Omental fat pad (tissue), 4 donors: Measurements from ENCODE around the gene ULK1. TPM values are rescaled to one million over a fixed set of nuclear protein-coding genes. Genes with fewer than 3 reads are reported as not detected.

Experiments used
- ATAC-seq: fragments of 150-250 bp; one replicate; pipeline ENCODE4 v1.9.1; 2016; ENCODE audit warnings: mild to moderate bottlenecking, moderate library complexity; ENCODE audit not compliant: low FRiP score
- DNase-seq: peaks from one replicate; pipeline ENCODE4 v3.0.0-alpha.2; 2019; ENCODE audit warnings: low spot score
- total RNA-seq, 4 donors: library from RNA; depleted of rRNA; stranded (reverse); fragments of >200 nt; gene quantifications; one replicate each; pipeline ENCODE4 v1.1.0, GENCODE V29; 2016
- TF ChIP-seq, protein P1 (sequence below), 3 donors: fragments of 450-650 bp; IDR thresholded peaks; one replicate each; pipeline ENCODE4 v1.5.1; 2016 to 2017; ENCODE audit warnings: antibody characterized with exemption in 3 of 3, mild to moderate bottlenecking in 3 of 3, moderate library complexity in 2 of 3

Gene ULK1
- total RNA-seq, 4 donors from 2014 or later, result 7.7 to 24.4 (median 9.4) TPM

- DNase-seq (no peak), ATAC-seq (no peak)
- TF ChIP-seq, protein P1, sequence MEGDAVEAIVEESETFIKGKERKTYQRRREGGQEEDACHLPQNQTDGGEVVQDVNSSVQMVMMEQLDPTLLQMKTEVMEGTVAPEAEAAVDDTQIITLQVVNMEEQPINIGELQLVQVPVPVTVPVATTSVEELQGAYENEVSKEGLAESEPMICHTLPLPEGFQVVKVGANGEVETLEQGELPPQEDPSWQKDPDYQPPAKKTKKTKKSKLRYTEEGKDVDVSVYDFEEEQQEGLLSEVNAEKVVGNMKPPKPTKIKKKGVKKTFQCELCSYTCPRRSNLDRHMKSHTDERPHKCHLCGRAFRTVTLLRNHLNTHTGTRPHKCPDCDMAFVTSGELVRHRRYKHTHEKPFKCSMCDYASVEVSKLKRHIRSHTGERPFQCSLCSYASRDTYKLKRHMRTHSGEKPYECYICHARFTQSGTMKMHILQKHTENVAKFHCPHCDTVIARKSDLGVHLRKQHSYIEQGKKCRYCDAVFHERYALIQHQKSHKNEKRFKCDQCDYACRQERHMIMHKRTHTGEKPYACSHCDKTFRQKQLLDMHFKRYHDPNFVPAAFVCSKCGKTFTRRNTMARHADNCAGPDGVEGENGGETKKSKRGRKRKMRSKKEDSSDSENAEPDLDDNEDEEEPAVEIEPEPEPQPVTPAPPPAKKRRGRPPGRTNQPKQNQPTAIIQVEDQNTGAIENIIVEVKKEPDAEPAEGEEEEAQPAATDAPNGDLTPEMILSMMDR (IDR thresholded peaks at IDR 0.05), result no peak
Measured at GRCh38 chr12:131894981-131895639, 688 bp downstream of the ULK1 start.

GRCh38 chr12:131895640-131896079 lies 1.2 kb downstream of the ULK1 start:
- ATAC-seq, result no peak
- TF ChIP-seq, protein P1 (IDR thresholded peaks at IDR 0.05), result no peak
- no peak for DNase-seq

- DNase-seq, result peak; percentile 64
- ATAC-seq, result peak; percentile 87
- TF ChIP-seq, protein P1 (IDR thresholded peaks at IDR 0.05), result no peak
Measured at GRCh38 chr12:131896080-131896810, 1.8 kb downstream of the ULK1 start.

- peak; percentile 51 for DNase-seq
- TF ChIP-seq, protein P1 (IDR thresholded peaks at IDR 0.05), result no peak
Measured at GRCh38 chr12:131896811-131897270, 2.4 kb downstream of the ULK1 start.

GRCh38 chr12:131897276-131897675 lies 2.9 kb downstream of the ULK1 start:
- no peak for ATAC-seq
- DNase-seq, result no peak
- TF ChIP-seq, protein P1 (IDR thresholded peaks at IDR 0.05), result no peak

More at GRCh38 chr12:131896811-131897270, 2.4 kb downstream of the ULK1 start:
- no peak for ATAC-seq

DNA sequence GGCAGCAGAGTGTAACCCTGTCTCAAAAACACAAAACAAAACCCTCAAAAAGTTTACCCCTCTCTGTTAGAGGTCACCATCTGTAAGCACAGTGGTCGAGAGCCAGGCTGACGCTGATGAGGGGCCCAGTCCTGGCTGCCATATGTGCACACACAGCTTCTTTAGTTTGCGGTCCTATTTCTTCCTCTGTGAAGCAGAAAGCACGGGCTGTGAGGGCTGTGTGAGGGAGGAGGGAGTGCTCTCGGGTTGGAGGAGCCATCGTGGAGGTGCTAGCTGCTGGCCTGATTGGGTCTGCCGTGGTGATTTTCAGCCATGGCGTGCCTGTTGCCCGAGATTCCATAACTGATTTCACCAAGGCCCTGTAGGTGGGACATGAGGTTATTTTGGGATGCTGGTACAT lies 3.5 kb downstream of the ULK1 start:
- no peak for DNase-seq
- ATAC-seq, result no peak

More for the DNA sequence above, 3.5 kb downstream of the ULK1 start:
- TF ChIP-seq, protein P1 (IDR thresholded peaks at IDR 0.05), result no peak
